Stimulated activated CD8-positive, alpha-beta memory T cell treated with anti-CD3 and anti-CD28 coated beads, Interleukin-15, amount 100 ng/mL, for 24 hours (primary cell): ENCODE data around the gene SERPINF2.
"Not testable (repeated sequence)": the region's sequence is repeated elsewhere in the genome, so short reads cannot be mapped to it uniquely, and the experiment has no call there.

Experiments
- DNase-seq: peaks from one replicate; pipeline ENCODE4 v3.0.0-alpha.2; 2020; ENCODE audit warnings: low read depth

The SERPINF2 gene

DNA sequence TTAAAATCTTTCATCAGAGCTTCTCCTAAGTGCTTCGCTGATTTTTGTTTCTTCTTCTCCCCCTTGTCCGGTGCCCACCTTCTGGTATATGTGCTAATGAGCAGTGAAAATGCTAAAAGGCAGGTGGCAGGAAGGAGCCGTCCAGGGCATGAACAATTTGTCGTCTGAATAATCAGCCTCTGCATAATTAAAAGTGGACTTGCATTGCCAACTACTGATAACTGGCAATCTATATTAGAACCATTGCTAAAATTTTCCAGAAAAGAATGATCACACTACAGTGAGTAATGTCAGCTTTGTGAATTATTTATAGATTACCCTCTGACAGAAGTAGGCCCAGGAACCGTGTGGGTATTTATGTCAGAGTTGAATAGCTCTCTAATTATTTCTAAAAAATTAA is 47.3 kb downstream of the SERPINF2 start:
- DNase-seq = no peak

DNA sequence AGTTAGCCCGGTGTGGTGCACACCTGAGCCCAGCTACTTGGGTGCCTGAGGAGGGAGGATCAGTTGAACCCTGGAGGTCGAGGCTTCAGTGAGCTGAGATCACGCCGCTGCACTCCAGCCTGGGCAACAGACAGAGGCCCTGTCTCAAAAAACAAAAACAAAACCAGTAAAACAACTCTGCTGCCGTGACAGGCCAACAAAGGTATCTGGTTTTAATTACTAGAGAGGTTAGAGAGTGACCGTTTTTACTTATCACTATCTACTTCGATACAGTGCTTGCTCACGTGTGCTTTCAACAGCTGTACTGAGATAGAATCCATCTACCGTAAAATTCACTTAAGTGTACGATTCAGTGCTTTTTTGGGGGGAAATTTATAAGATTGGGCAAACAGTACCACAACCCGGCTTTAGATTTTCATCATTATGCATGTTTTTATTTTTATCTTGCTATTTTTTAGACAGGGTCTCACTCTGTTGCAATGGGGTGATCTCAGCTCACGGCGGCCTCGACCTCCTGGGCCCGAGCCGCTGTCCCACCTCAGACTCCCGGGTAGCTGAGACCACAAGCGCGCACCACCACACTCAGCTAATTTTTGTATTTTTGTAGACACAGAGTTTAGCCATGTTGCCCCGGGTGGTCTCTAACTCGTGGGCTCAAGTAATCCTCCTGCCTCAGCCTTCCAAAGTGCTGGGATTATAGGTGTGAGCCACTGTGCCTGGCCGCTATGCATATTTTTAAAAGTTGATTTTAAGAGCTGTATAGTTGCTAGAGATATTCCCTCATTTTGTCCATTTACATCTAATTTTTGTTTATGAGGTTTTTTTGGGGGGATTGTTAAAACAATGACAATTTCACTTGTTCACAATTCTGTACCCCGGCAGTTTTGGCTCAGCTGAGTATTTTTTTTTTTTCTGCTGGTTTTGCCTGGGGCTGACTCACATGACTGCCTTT is 50.1 kb downstream of the SERPINF2 start:
- no peak for DNase-seq

DNA sequence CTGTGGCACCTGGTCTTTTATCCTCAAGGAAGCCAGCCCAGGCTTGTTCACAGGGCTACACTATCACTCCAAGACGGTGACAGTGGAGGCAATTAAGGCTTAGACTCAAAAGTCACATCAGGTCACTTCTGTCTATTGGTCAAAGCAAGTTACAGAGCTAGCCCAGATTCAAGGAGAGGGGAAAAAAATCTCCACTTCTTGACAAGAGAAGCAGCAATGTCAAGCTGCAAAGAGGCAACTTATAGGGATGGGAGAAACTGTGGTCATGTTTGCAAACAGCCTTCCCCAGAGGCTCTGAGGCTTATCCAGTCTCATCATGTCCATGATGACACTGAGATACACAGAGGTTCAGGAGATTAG is 50.8 kb downstream of the SERPINF2 start:
- no peak for DNase-seq

DNA sequence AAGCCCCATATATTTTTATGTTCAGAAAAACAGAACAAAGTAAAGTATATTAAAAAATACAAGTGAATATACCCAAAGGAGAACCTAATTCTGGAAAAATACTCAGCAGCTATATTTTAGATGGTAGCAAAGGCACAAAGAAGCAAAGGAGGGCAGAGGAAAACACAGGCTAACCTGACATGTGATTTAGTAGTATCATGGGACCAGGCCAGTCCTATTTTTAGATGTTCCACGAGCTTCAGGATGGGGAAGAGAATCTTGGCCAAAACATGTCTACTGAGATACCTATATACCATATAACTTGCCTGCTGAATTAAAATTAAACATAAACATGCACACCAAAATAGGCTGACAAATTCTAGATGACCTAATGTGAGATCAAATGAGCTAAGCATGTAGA is 54.1 kb downstream of the SERPINF2 start:
- no peak for DNase-seq

DNA sequence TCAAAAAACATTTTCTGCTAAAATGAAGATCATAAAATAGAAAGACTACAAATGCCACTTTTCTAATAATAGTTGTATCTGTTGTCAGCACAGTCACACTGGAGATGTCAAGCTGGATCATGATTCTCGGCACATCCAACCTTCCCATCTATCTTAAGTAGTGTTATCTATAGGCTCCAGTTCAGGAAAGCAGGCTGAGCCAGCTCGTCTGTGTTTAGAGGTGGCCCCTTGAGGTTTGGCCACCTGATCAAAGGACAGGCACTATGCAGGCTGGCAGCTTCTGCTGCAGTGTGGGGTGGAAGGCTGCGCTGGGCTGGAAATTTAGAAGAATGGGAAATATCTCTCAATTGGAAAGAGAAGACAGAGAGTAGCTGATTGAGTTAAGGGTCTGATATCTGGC is 54.7 kb downstream of the SERPINF2 start:
- no peak for DNase-seq

DNA sequence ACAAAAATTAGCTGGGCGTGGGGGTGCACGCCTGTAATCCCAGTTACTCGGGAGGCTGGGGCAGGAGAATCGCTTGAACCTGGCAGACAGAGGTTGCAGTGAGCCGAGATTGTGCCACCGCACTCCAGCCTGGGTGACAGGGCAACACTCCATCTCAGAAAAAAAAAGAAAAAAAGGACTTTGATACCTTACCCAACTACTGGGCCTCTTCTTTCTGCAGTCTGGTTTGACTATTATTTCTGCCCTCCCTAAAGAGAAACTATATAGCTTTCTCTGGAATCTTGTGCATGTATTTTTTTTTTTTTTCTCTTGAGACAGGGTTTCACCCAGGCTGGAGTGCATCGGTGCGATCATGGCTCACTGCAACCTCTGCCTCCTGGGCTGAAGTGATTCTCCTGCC is 55.2 kb downstream of the SERPINF2 start:
- not testable (repeated sequence) for DNase-seq

DNA sequence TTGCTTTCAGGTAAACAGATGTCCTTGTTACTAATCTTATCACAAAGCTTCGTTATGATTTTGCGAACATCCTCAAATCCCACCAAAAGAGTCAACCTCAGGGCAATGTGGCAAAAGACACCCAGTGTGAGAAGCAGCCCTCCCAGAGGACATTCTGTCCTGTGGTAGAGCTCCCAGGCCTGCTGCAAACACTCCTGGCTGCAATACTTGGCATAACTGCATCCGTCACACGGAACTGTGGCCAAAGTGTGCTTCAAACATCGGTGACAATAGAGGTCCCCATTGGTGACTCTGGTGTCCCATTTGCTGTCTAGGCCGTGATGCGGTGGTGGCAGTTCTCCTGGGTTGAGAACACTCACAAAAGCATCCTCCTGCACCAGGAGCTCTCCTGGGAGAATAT is 57.6 kb downstream of the SERPINF2 start:
- no peak for DNase-seq

DNA sequence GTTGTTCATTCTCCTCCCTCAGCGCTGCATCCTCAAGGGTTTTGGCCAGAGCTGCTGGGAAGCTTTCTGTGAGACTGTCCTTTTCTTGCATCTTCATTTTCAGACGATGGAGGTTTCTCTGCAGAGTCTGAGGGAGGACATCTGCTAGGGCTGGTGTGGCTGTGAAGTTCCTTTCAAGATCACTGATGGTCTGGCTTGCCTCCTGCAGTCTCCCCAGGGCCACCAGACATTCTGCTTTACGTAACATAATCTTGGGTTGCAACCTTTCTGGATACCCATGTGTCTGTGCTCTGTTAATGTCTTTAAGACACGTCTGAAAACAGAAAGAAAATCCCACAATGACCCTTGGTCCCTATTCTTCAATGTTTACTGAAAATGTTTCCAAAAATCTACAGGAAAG is 58.0 kb downstream of the SERPINF2 start:
- DNase-seq = no peak

DNA sequence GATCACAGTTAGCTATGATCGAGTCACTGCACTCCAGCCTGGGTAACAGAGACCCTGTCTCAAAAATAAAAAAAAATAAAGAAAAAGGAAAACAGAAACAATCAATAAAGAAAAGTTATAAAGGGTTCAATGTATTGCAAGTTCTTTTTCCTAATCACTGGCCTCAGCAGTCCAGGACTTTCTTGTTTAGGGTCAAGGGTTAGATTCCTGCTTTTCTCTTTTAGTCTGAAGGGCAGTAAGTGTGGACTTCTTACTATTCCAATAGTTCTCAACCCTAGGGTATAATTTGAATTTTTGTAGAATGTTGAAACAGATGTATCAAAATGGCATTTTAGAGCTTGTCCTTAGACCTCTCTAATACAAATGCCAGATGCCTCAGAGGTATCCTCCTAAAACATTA is 59.8 kb downstream of the SERPINF2 start:
- no peak for DNase-seq

DNA sequence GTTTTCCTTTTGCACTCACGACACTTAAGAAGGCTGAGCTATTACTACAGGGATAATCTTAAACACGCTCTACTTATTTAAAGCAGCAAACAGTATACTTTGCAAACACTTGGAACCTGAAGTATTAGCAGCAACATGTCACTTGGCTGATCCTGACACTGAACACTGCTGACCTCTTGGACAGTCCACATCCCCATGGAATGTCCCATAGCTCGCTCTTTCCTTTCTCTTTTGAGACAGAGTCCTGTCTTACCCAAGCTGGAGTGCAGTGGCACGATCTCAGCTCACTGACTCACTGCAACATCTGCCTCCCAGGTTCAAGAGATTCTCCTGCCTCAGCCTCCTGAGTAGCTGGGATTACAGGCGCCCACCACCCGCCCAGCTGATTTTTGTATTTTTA is 60.6 kb downstream of the SERPINF2 start:
- DNase-seq = no peak
